K562 (cell line): ENCODE data around the gene BEST2. TPM values are rescaled to one million over a fixed set of nuclear protein-coding genes. Genes with fewer than 3 reads are reported as not detected.

Experiments used
- ARID3B ChIP-seq: fragments of 250-450 bp; sonication (Bioruptor Pico); IDR thresholded peaks from 2 replicates; pipeline ENCODE4 v1.4.0; 2020; ENCODE audit warnings: borderline replicate concordance
- E2F3 ChIP-seq: fragments of 250-450 bp; sonication (Bioruptor Pico); IDR thresholded peaks from 2 replicates; pipeline ENCODE4 v1.4.0; 2020; ENCODE audit warnings: mild to moderate bottlenecking
- EGR1 ChIP-seq: fragments of 450-650 bp; conservative IDR thresholded peaks from 2 replicates; pipeline ENCODE4 v1.6.1; 2017; ENCODE audit warnings: mild to moderate bottlenecking
- FUS ChIP-seq: fragments of 200-400 bp; formaldehyde crosslinking; optimal IDR thresholded peaks from 2 replicates; pipeline ENCODE3; 2017; ENCODE audit warnings: low read depth, low read length
- GMEB1 ChIP-seq: fragments of 250-450 bp; sonication (Bioruptor Pico); IDR thresholded peaks from 2 replicates; pipeline ENCODE4 v1.4.0; 2020; ENCODE audit warnings: mild to moderate bottlenecking
- HDAC6 ChIP-seq: IDR thresholded peaks from 2 replicates; pipeline ENCODE4 v1.6.1; 2012; ENCODE audit warnings: low read depth, mild to moderate bottlenecking, control low read depth, inconsistent platforms, low read length, moderate library complexity
- KDM1A ChIP-seq, 2 experiments: fragments of 450-650 bp; IDR thresholded peaks; 2 replicates each; pipeline ENCODE4 v1.6.1; 2016; ENCODE audit warnings: mild to moderate bottlenecking in 2 of 2
- NCOR1 ChIP-seq: fragments of 450-650 bp; IDR thresholded peaks from 2 replicates; pipeline ENCODE4 v1.6.1; 2016; ENCODE audit warnings: mild to moderate bottlenecking, moderate library complexity
- NR2C1 ChIP-seq, 2 experiments: fragments of 450-650 bp; IDR thresholded peaks; 2 replicates each; pipeline ENCODE4 v1.6.1; 2017; ENCODE audit warnings: mild to moderate bottlenecking in 2 of 2, antibody characterized with exemption in 1 of 2, inconsistent platforms in 1 of 2, missing compliant biosample characterization in 1 of 2, missing genetic modification characterization in 1 of 2
- NRF1 ChIP-seq, 2 experiments: fragments of 450-650 bp; IDR thresholded peaks in 1 of 2; conservative IDR thresholded peaks in 1 of 2; 2 replicates each; pipeline ENCODE4 v1.6.1; 2014; ENCODE audit warnings: mild to moderate bottlenecking in 2 of 2
- PCBP2 ChIP-seq: fragments of 200-400 bp; formaldehyde crosslinking; IDR thresholded peaks from 2 replicates; pipeline ENCODE4 v1.6.1; 2018; ENCODE audit warnings: low read length, low read depth, mild to moderate bottlenecking, moderate library complexity; ENCODE audit not compliant: poor library complexity, severe bottlenecking
- PHB ChIP-seq: fragments of 250-450 bp; sonication (Bioruptor Pico); IDR thresholded peaks from 2 replicates; pipeline ENCODE4 v1.5.0; 2021
- PHF8 ChIP-seq: fragments of 200-600 bp; sonication (generic); IDR thresholded peaks from 2 replicates; pipeline ENCODE4 v1.6.1; 2012; ENCODE audit warnings: mixed run types, mild to moderate bottlenecking, inconsistent platforms, low read length, moderate library complexity, borderline replicate concordance
- PML ChIP-seq: IDR thresholded peaks from 2 replicates; pipeline ENCODE4 v1.6.1; 2012; ENCODE audit warnings: low read length, inconsistent platforms
- RBBP5 ChIP-seq: fragments of 200-600 bp; sonication (generic); IDR thresholded peaks from 2 replicates; pipeline ENCODE4 v1.6.1; 2012; ENCODE audit warnings: borderline replicate concordance, mild to moderate bottlenecking, low read length, control low read depth, inconsistent platforms; ENCODE audit not compliant: insufficient read depth, poor library complexity, severe bottlenecking
- SP2 ChIP-seq: IDR thresholded peaks from 2 replicates; pipeline ENCODE4 v1.6.1; 2011; ENCODE audit warnings: mild to moderate bottlenecking, low read depth, low read length, moderate library complexity; ENCODE audit not compliant: poor library complexity, severe bottlenecking; ENCODE audit errors: extremely low read depth
- TAL1 ChIP-seq: fragments of 450-650 bp; IDR thresholded peaks from 2 replicates; pipeline ENCODE4 v1.6.1; 2016; ENCODE audit warnings: mild to moderate bottlenecking
- TFAP4 ChIP-seq: sonication (generic); formaldehyde crosslinking; IDR thresholded peaks from 2 replicates; pipeline ENCODE4 v1.8.0; 2022; ENCODE audit warnings: missing genetic modification reagents, mild to moderate bottlenecking, moderate library complexity, borderline replicate concordance
- VEZF1 ChIP-seq: fragments of 200-800 bp; sonication (Bioruptor generic); IDR thresholded peaks from 2 replicates; pipeline ENCODE4 v1.6.1; 2017; ENCODE audit warnings: missing genetic modification characterization, missing compliant biosample characterization
- ZNF134 ChIP-seq: fragments of 250-450 bp; sonication (Bioruptor Pico); conservative IDR thresholded peaks from 2 replicates; pipeline ENCODE4 v1.4.0; 2020
- ZNF511 ChIP-seq: sonication (generic); formaldehyde crosslinking; IDR thresholded peaks from 2 replicates; pipeline ENCODE4 v1.8.0; 2022; ENCODE audit warnings: mild to moderate bottlenecking, missing genetic modification reagents
- ZNF589 ChIP-seq: fragments of 200-800 bp; sonication (Bioruptor generic); IDR thresholded peaks from 2 replicates; pipeline ENCODE4 v1.6.1; 2016; ENCODE audit warnings: low read depth, missing genetic modification characterization, missing compliant biosample characterization
- ZNF668 ChIP-seq: fragments of 250-450 bp; sonication (Bioruptor Pico); IDR thresholded peaks from 2 replicates; pipeline ENCODE4 v1.8.0; 2022; ENCODE audit warnings: mild to moderate bottlenecking, inconsistent platforms
- ZNF695 ChIP-seq: fragments of 450-650 bp; formaldehyde crosslinking; IDR thresholded peaks from 2 replicates; pipeline ENCODE4 v1.4.0; 2020; ENCODE audit warnings: mild to moderate bottlenecking, moderate library complexity
- polyA plus RNA-seq, 8 experiments: library from polyadenylated mRNA; depleted of rRNA in 4 of 8; stranded (reverse) in 5 of 8; unstranded in 3 of 8; fragments of >200 nt; fragmentation: Nextera tagmentation in 2 of 8; fragmentation: Illumina TruSeq in 1 of 8; extraction: Ambion mirVana in 2 of 8; extraction: Trizol in 1 of 8; gene quantifications; 2 replicates each; pipeline versions ENCODE4 v1.2.1 to v1.2.3, GENCODE V29; 2011 to 2014; ENCODE audit warnings: inconsistent platforms in 1 of 8, missing spikeins in 1 of 8
- total RNA-seq, 7 experiments: library from RNA; depleted of rRNA in 6 of 7; stranded (reverse); fragments of >200 nt in 6 of 7; fragmentation: Illumina TruSeq in 2 of 7; extraction: Trizol in 2 of 7; gene quantifications; 2 replicates each; pipeline versions ENCODE4 v1.2.1 to v1.2.3, GENCODE V29; 2011 to 2021; ENCODE audit warnings: low replicate concordance in 1 of 7

Gene BEST2
- total and polyA plus RNA-seq, 9 of the 15 experiments (the other 6 are each of a cell fraction or from before 2014, with no cell fraction given) = not detected

- no peak for TF ChIP-seq ZNF668 (CRISPR knock-in tag)
- TF ChIP-seq SP2 = no peak
- no peak for TF ChIP-seq ZNF589 (CRISPR knock-in tag)
- no peak for TF ChIP-seq TAL1
- TF ChIP-seq TFAP4 (CRISPR knock-in tag) = no peak
- no peak for TF ChIP-seq HDAC6
- TF ChIP-seq EGR1 = peak; percentile 68
- TF ChIP-seq ZNF511 (CRISPR knock-in tag) = no peak
- no peak for TF ChIP-seq PHB
- peak; percentile 51 for TF ChIP-seq NCOR1
- TF ChIP-seq NR2C1 (IDR thresholded peaks at IDR 0.05) = no peak
- no peak for TF ChIP-seq NR2C1 (tag; IDR thresholded peaks at IDR 0.05)
- no peak for TF ChIP-seq RBBP5
- no peak for TF ChIP-seq E2F3 (CRISPR knock-in tag)
- TF ChIP-seq VEZF1 (CRISPR knock-in tag) = peak; percentile 17; the same call in 1 of the 2 replicates
- no peak for TF ChIP-seq GMEB1 (CRISPR knock-in tag)
- no peak for TF ChIP-seq ZNF695 (CRISPR knock-in tag)
- no peak for TF ChIP-seq KDM1A (IDR thresholded peaks at IDR 0.05)
- no peak for TF ChIP-seq FUS
- no peak for TF ChIP-seq ARID3B
- no peak for TF ChIP-seq PML
- TF ChIP-seq PHF8 = no peak
- no peak for TF ChIP-seq NRF1 (conservative IDR thresholded peaks at IDR 0.05 in 1 of 2, IDR thresholded peaks at IDR 0.05 in 1 of 2)
- no peak for TF ChIP-seq ZNF134
- no peak for TF ChIP-seq PCBP2
These were observed 32.3 kb downstream of the BEST2 start (continued) for GRCh38 chr19:12783849-12784393.
